Ishikawa (cell line): Measurements from ENCODE around the gene COL13A1.

Source experiments
- EP300 ChIP-seq: IDR thresholded peaks from 2 replicates; pipeline ENCODE4 v1.6.1; 2012; ENCODE audit warnings: borderline replicate concordance
- NFIC ChIP-seq: IDR thresholded peaks from 2 replicates; pipeline ENCODE4 v1.6.1; 2012
- TF ChIP-seq, protein P1 (sequence below): IDR thresholded peaks from 2 replicates; pipeline ENCODE4 v1.6.1; 2012; ENCODE audit warnings: low read depth, mild to moderate bottlenecking
- TF ChIP-seq, protein P2 (sequence below): IDR thresholded peaks from 2 replicates; pipeline ENCODE4 v1.6.1; 2012

DNA sequence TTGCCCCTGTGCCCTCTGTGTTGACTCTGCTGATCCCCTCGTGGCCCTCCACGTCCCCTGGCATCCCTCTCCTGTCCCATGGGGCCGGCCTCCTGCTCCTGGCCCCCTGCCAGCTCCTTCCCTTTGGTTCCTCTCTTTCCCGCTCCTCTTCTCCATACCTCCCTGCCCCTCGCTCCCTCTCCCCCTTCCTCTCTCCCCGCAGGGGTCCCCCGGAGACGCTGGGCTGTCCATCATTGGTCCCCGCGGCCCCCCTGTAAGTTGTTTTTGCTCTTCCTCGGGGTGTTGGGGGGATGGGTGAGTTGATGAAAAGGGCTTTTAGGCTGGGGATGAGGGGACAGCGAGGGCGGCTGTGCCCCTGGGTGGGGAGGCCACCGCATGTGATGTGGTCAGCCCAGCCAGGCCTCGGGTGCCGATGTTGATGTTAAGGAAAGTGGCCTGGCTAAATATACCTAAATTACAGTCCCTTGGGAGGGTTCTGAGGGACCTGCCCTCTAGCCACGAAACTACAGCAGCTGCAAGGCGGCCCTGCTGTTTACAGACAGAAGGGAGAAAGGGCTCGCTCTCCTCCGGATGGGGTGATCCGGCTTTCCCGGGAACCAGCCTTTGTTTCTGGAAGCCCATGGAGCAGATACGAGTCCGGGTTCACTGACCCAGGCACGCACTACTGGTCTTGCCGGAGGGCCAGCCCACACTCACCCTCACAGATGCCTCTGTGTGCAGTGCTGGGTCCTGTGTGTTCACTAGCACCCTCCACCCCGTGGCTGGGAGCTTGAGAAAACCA is 78.8 kb downstream of the COL13A1 start:
- TF ChIP-seq, protein P1, sequence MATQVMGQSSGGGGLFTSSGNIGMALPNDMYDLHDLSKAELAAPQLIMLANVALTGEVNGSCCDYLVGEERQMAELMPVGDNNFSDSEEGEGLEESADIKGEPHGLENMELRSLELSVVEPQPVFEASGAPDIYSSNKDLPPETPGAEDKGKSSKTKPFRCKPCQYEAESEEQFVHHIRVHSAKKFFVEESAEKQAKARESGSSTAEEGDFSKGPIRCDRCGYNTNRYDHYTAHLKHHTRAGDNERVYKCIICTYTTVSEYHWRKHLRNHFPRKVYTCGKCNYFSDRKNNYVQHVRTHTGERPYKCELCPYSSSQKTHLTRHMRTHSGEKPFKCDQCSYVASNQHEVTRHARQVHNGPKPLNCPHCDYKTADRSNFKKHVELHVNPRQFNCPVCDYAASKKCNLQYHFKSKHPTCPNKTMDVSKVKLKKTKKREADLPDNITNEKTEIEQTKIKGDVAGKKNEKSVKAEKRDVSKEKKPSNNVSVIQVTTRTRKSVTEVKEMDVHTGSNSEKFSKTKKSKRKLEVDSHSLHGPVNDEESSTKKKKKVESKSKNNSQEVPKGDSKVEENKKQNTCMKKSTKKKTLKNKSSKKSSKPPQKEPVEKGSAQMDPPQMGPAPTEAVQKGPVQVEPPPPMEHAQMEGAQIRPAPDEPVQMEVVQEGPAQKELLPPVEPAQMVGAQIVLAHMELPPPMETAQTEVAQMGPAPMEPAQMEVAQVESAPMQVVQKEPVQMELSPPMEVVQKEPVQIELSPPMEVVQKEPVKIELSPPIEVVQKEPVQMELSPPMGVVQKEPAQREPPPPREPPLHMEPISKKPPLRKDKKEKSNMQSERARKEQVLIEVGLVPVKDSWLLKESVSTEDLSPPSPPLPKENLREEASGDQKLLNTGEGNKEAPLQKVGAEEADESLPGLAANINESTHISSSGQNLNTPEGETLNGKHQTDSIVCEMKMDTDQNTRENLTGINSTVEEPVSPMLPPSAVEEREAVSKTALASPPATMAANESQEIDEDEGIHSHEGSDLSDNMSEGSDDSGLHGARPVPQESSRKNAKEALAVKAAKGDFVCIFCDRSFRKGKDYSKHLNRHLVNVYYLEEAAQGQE: no peak
- TF ChIP-seq EP300 (no peak), NFIC (no peak)
- TF ChIP-seq, protein P2, sequence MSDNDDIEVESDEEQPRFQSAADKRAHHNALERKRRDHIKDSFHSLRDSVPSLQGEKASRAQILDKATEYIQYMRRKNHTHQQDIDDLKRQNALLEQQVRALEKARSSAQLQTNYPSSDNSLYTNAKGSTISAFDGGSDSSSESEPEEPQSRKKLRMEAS: no peak
